Measurements from ENCODE around the gene MED29. TPM values are rescaled to one million over a fixed set of nuclear protein-coding genes. Genes with fewer than 3 reads are reported as not detected.
"Not testable (repeated sequence)": the region's sequence is repeated elsewhere in the genome, so short reads cannot be mapped to it uniquely, and the experiment has no call there.

Gene MED29
- total RNA-seq, 3 donors from 2014 or later (not counting 1 experiment from before 2014, with no cell fraction given): 37.5 to 49.1 (median 45.9) TPM

GRCh38 chr19:39372941-39373340, 18.2 kb upstream of the MED29 start:
- no peaks in the 10 kb centered on the region for H3K9me3 Mint-ChIP-seq
- no peak overlapping the region for H3K4me3 ChIP-seq (ENCODE audit: low read length)
- H3K36me3 ChIP-seq (ENCODE audit: control insufficient read depth, insufficient read depth, low read length): peaks cover 60% of the 10 kb centered on the region
- no peak for ATAC-seq
- no peak for TF ChIP-seq CTCF (IDR thresholded peaks at IDR 0.05)
- intact Hi-C loops (cut with micrococcal nuclease): no loop called here
- H3K27me3 ChIP-seq (ENCODE audit: control insufficient read depth, insufficient read depth, low read length): no peaks in the 10 kb centered on the region
- H3K9me3 ChIP-seq (ENCODE audit: control insufficient read depth, insufficient read depth, low read length): no peaks in the 10 kb centered on the region
- no peaks in the 10 kb centered on the region for H3K36me3 Mint-ChIP-seq
- DNase-seq: no peak
- H3K27me3 Mint-ChIP-seq (ENCODE audit: low read depth in 2 of 2): no peaks in the 10 kb centered on the region
- no peaks in the 10 kb centered on the region for H3K4me1 ChIP-seq (ENCODE audit: control insufficient read depth, insufficient read depth, low read length)
- WGBS (ENCODE audit: insufficient coverage): 98% methylated on average over 2 of the region's 2 CpGs
- no peak overlapping the region for H3K27ac Mint-ChIP-seq
- H3K4me1 Mint-ChIP-seq: peaks cover 0 to 5% of the 10 kb centered on the region in 2 donors
- H3K27ac ChIP-seq (ENCODE audit: low read length): no peak overlapping the region
- no peak overlapping the region for H3K4me3 Mint-ChIP-seq

GRCh38 chr19:39375929-39376328, 15.2 kb upstream of the MED29 start:
- H3K36me3 ChIP-seq (ENCODE audit: control insufficient read depth, insufficient read depth, low read length): peaks cover 68% of the 10 kb centered on the region

GRCh38 chr19:39377373-39378362, 13.5 kb upstream of the MED29 start:
- Histone ChIP-seq H3K27me3 (ENCODE audit: control insufficient read depth, insufficient read depth, low read length) (no peaks in the 10 kb centered on the region), H3K4me1 (ENCODE audit: control insufficient read depth, insufficient read depth, low read length) (no peaks in the 10 kb centered on the region), H3K27ac (ENCODE audit: low read length) (no peak overlapping the region), H3K4me3 (ENCODE audit: low read length) (no peak overlapping the region), H3K9me3 (ENCODE audit: control insufficient read depth, insufficient read depth, low read length) (no peaks in the 10 kb centered on the region), H3K36me3 (ENCODE audit: control insufficient read depth, insufficient read depth, low read length) (peaks cover 71% of the 10 kb centered on the region)
- no peaks in the 10 kb centered on the region for H3K9me3 Mint-ChIP-seq
- H3K4me3 Mint-ChIP-seq: no peak overlapping the region
- peaks cover 0 to 6% of the 10 kb centered on the region in 2 donors for H3K4me1 Mint-ChIP-seq
- TF ChIP-seq CTCF (IDR thresholded peaks at IDR 0.05): no peak
- no peak for ATAC-seq
- no peaks in the 10 kb centered on the region for H3K27me3 Mint-ChIP-seq (ENCODE audit: low read depth in 2 of 2)
- H3K27ac Mint-ChIP-seq: no peak overlapping the region
- intact Hi-C loops (cut with micrococcal nuclease): no loop called here
- 96% methylated on average over 18 of the region's 18 CpGs for WGBS (ENCODE audit: insufficient coverage)
- H3K36me3 Mint-ChIP-seq: peaks cover 15% of the 10 kb centered on the region
- DNase-seq: no peak

More at GRCh38 chr19:39375929-39376328, 15.2 kb upstream of the MED29 start:
- Mint-ChIP-seq H3K4me1 (peaks cover 0 to under 1% of the 10 kb centered on the region in 2 donors), H3K27me3 (ENCODE audit: low read depth in 2 of 2) (no peaks in the 10 kb centered on the region), H3K36me3 (peaks cover 9% of the 10 kb centered on the region), H3K4me3 (no peak overlapping the region), H3K27ac (no peak overlapping the region), H3K9me3 (no peaks in the 10 kb centered on the region)
- ATAC-seq (no peak), DNase-seq (no peak)
- H3K4me1 ChIP-seq (ENCODE audit: control insufficient read depth, insufficient read depth, low read length): no peaks in the 10 kb centered on the region
- H3K27ac ChIP-seq (ENCODE audit: low read length): no peak overlapping the region
- no peak overlapping the region for H3K4me3 ChIP-seq (ENCODE audit: low read length)
- intact Hi-C loops (cut with micrococcal nuclease): no loop called here
- no peaks in the 10 kb centered on the region for H3K9me3 ChIP-seq (ENCODE audit: control insufficient read depth, insufficient read depth, low read length)
- no peak for TF ChIP-seq CTCF (IDR thresholded peaks at IDR 0.05)
- no peaks in the 10 kb centered on the region for H3K27me3 ChIP-seq (ENCODE audit: control insufficient read depth, insufficient read depth, low read length)

GRCh38 chr19:39379366-39379765, 11.8 kb upstream of the MED29 start:
- H3K27ac ChIP-seq (ENCODE audit: low read length); DNase-seq; H3K4me3 Mint-ChIP-seq; H3K9me3 Mint-ChIP-seq; H3K4me1 Mint-ChIP-seq; H3K27me3 ChIP-seq (ENCODE audit: control insufficient read depth, insufficient read depth, low read length); H3K27me3 Mint-ChIP-seq (ENCODE audit: low read depth in 2 of 2); intact Hi-C loops (cut with micrococcal nuclease); H3K4me1 ChIP-seq (ENCODE audit: control insufficient read depth, insufficient read depth, low read length); ATAC-seq; H3K4me3 ChIP-seq (ENCODE audit: low read length); H3K9me3 ChIP-seq (ENCODE audit: control insufficient read depth, insufficient read depth, low read length): not testable (repeated sequence)
- H3K36me3 ChIP-seq (ENCODE audit: control insufficient read depth, insufficient read depth, low read length): peaks cover 82% of the 10 kb centered on the region
- H3K27ac Mint-ChIP-seq: peak overlapping the region in 1 of 2 donors; percentile 18
- H3K36me3 Mint-ChIP-seq: peaks cover 15% of the 10 kb centered on the region
- WGBS (ENCODE audit: insufficient coverage): 100% methylated on average over 4 of the region's 4 CpGs
